Brain pericyte (primary cell): Measurements from ENCODE around the gene BORCS5.

ENCODE experiments used
- DNase-seq: peaks from one replicate; pipeline ENCODE4 v3.0.0-alpha.2; 2012; ENCODE audit warnings: low read depth, low spot score

BORCS5 gene

GRCh38 chr12:12511895-12512711 is 155.2 kb downstream of the BORCS5 start:
- DNase-seq: no peak

GRCh38 chr12:12513416-12514006 is 156.6 kb downstream of the BORCS5 start:
- no peak for DNase-seq

- DNase-seq: no peak
Measured at GRCh38 chr12:12518464-12518845, 161.6 kb downstream of the BORCS5 start.

- DNase-seq: no peak
Measured at GRCh38 chr12:12518919-12519318, 162.0 kb downstream of the BORCS5 start.
